Measurements from ENCODE around the gene TMEM178B.
"Not testable (repeated sequence)": the region's sequence is repeated elsewhere in the genome, so short reads cannot be mapped to it uniquely, and the experiment has no call there.

Gene TMEM178B

DNA sequence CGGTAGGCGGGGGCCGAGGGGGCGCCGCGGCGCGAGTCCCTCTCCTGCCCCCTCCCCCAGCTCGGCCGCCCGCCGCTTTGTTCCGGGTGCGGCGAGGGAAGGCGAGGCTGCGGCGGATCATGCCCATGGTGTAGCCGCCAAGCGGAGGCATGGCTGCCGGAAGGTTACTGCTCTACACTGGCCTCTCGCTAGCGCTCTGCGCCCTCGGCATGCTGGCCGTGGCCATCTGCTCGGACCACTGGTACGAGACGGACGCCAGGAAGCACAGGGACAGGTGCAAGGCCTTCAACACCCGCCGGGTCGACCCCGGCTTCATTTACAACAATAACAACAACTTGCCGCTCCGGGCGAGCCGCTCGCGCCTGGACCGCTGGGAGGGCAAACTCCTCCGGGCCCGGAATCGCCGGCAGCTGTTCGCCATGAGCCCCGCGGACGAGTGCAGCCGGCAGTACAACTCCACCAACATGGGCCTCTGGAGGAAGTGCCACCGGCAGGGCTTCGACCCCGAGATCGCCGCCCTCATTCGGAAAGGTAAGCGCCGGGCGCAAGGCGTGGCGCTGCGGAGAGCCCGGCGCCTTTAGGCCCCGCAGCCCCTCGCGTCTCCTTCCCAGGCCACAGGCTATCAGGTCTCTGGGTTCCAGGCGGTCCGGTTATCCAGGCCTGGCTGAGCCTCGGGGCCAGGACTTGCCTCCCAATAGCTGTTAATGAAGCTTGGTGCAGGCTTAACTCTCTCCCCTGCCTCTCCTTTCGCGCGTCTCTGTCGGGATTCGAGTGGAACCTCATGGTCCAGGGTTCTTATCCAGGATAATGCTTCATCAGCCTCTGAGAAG, 513 bp downstream of the TMEM178B start:
- no peak for DNase-seq (ENCODE audit: low read depth)

DNA sequence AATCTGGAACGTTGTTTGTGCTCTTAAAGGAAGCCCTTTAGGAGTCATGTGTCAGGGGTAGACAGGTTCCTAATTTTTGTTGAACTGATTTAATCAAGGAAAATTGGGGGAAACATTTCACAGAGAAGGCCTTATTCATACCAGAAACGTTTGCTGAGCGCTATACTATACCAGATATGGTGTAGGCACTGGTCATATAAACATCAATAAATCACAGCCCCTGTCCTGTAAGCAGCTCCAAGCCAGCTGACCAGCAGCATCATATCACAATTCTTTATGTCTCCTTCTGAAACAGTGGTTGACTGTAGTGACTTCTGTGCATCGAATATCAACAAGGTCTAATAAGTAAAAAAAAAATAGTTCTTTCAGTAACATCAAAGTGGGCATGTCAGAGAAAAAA, 1.1 kb downstream of the TMEM178B start:
- DNase-seq (ENCODE audit: low read depth): no peak

DNA sequence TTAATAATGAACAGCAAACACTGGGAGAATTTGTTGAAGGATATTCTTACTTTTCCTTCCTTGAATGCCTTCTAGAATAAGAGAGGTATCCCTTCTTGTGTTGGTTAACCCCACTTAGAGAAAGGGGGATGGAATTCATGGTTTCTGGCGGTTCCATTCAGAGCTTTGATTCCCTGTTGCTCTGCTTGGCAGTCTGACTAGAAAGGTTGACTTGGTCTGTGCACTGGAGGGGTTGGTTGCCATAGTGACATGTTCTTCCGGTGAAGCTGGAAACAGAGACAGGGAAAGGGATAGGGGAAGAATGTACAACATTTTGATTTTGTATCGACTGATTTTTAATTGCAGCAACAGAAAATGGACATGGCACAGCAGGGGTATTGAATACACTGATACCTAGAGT, 2.5 kb downstream of the TMEM178B start:
- DNase-seq (ENCODE audit: low read depth): no peak

DNA sequence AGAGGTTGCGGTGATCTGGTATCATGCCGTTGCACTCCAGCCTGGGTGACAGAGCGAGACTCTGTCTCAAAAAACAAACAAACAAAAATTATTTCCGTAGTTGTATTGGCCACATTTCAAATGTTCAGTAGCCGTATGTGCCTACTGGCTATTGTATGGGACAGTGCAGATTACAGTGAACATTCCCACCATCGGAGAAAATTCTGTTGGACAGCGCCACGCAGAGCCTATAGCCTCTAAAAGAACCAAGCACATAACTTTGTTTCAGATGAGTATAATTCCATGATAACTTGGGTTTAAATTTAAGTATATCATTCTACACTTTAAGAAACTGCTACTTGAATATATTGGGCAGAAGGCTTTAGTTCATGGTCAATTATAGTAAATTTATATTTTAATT, 5.4 kb downstream of the TMEM178B start:
- no peak for DNase-seq (ENCODE audit: low read depth)

DNA sequence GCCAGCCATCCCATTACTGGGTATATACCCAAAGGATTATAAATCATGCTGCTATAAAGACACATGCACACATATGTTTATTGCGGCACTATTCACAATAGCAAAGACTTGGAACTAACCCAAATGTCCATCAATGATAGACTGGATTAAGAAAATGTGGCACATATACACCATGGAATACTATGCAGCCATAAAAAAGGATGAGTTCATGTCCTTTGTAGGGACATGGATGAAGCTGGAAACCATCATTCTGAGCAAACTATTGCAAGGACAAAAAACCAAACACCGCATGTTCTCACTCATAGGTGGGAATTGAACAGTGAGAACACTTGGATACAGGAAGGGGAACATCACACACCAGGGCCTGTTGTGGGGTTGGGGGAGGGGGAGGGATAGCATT, 15.6 kb downstream of the TMEM178B start:
- not testable (repeated sequence) for DNase-seq (ENCODE audit: low read depth)

DNA sequence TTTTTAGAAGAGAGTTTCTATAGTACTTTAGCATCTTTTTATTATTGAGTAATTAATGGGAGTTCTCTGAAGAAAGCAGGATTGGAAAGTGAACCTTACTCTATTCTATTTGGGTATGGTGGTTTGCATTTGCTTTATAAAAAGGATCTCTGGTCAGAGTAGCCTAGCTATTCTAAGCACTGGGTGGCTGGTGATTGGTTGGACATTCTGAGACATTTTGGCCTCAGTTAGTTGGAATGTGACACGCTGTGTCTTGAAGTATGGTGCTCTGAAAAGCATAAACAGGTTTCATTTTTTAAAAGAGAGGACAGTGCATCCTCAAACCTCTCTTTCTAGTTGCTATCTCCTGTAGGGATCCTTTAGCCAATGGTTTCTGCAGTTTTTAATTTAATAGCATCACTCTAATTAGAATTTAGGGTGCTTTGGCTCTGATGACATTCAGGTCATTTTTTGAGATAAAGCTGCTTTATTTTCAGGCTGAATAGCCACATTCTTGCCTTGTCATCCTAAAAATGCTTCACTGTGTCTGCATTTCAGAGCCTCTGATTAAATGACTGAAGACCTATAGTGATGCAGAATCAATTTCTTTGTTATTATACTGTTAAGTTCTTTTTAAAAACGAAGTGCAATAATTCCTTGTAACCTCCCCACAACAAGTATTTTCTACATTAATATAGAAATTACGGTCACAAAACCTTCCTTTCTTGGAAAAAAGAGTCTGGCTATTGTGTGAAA, 20.6 kb downstream of the TMEM178B start:
- no peak for DNase-seq (ENCODE audit: low read depth)

DNA sequence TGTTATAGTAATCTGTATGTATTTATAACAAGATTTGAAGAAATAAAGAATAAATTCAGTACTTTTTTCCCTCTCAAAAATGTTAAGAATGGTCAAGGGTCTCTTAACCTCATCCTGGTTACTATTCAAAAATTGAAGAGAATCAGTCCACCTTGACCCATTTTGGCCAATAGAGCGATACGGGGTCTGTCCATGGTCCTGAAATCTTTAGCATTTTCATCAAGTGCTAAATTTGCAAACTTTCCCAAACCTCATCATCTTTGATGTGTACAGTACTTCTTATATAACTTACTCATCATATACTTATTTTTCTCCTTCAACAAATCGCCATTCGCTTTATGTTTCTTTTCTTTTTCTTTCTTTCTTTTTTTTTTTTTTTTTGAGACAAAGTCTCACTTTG, 23.6 kb downstream of the TMEM178B start:
- DNase-seq (ENCODE audit: low read depth): peak; percentile 19

DNA sequence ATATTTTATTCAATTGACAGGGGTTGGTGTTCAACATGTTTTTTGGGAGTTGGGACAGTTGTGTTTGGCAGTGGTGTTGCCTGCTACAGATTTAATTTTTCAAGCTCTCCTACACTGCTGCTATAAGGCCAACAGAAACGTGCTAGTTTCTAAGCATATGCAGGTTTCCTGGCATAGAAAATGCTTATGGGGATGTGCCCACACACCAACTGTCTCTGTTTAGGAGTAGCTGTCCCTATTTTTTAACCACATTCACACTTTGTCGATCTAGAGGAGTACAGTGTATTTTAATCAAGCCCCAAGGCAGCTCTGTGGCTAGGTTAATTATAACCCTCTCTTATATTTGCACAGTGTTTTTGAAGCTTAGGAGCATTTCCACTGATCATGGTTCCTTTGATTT, 28.6 kb downstream of the TMEM178B start:
- DNase-seq (ENCODE audit: low read depth): no peak

DNA sequence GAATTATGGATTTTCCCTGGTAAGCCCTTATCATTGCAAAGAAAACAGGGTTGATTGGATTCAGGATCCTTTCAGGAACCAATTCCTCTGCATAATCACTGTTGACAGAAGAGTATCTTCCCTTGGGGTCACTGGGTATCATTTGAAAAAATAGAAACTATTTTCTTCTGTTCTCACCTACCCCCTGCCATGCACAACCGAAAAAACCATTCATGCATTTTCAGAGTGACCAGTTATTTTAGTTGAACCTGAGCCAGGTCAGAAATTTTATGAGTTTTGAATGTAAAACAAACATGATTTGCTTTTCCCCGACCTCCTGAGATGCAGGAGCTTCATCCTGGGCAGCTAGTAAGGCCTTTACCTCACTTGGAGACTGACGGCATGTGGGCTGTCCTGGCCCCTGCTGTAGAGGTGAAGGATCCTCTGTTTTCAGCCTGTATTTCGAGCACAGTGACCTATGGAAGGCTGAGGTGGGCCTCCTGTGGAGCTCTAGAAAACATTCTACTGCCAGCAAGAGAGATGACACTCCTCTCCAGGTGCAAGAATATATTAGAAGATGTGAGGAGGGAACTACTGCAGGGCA, 30.1 kb downstream of the TMEM178B start:
- no peak for DNase-seq (ENCODE audit: low read depth)

DNA sequence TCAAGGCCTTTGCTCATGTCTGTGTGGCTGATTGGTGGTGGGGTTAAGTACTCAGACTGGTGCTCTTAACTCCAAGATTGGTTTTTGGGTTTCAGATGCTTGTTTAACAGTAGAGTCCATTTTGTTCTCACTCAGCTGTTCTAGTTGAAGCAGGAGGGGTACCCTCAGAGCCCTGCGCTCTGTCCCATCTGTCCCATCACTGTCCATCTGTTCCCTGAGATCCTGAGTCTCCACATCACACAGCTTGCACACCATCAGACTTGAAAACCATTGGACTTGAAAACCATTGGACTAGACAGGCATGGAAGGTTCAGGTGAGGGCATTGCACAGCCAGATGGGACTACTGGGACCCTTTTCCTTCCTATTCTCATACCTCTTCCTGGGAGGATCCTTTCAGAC, 39.3 kb downstream of the TMEM178B start:
- no peak for DNase-seq (ENCODE audit: low read depth)

DNA sequence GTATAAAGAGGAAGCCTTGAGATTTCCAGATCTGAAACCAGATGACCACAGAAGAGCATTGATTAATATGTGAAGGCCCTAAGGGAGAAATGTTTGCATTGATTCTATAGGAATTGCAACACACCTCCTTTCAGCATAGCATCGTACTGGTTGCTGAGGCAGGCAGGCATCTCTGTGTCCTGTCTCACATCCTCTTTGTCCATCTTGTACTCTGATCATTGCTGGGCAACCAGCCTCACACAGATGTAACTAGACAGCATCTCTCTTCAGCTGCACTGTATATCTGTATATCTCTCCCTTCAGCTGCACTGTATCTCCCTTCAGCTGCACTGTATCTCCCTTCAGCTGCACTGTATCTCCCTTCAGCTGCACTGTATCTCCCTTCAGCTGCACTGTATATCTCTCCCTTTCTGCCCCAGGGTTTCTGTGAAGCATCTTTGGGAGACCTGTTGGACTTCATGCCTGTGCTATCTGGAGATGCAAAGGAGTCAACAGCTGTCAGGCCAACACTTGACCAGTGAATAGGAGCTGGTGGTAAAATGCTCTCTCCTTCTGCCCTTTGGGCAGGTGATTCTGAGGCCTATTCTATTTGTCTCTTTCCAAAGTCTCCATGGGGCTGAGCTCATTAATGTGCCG, 40.3 kb downstream of the TMEM178B start:
- DNase-seq (ENCODE audit: low read depth): no peak

DNA sequence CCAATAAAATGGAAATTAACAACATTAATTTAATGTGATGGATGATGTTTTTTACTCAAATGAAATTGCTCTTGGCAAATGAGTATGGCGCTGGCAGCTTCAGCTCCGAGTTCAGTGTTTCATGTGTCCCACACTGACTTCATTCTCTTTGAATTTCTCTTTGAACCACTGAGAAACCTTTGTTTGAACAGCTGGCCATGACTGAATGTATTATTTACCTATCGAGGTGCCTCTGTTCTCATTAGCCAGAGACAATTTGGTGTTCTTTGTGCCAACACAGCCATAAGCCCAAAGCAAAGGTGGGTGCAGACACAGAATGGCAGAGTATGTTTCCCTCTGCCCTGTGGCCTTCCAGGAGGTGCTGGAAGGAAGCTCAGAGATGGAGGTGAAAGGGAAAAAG, 42.1 kb downstream of the TMEM178B start:
- no peak for DNase-seq (ENCODE audit: low read depth)

DNA sequence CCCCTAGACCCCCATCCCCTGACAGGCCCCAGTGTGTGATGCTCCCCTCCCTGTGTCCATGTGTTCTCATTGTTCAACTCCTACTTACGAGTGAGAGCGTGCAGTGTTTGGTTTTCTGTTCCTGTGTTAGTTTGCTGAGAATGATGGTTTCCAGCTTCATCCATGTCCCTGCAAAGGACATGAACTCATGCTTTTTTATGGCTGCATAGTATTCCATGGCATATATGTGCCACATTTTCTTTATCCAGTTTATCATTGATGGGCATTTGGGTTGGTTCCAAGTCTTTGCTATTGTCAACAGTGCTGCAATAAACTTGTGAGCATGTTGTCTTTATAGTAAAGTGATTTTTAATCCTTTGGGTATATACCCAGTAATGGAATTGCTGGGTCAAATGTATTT, 42.8 kb downstream of the TMEM178B start:
- DNase-seq (ENCODE audit: low read depth): not testable (repeated sequence)

DNA sequence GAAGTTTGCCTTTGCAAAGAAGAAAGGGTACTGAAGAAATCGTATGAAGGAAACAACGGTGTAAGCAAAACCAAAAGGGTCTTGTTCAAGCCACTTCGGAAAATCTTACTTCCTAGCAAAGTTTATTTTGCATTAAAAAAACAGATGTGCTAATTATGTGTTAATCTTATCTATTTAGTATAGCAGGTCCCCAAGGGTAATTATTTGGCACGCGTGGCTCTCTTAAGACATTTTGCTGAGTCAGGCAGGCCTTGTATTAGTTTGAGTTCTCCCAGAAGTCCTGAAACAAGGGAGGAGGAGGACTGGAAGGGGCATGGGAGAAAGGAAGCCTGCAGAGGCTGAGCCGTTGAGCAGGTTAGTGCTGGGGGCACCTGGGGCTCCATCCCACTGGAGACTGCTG, 44.9 kb downstream of the TMEM178B start:
- no peak for DNase-seq (ENCODE audit: low read depth)

DNA sequence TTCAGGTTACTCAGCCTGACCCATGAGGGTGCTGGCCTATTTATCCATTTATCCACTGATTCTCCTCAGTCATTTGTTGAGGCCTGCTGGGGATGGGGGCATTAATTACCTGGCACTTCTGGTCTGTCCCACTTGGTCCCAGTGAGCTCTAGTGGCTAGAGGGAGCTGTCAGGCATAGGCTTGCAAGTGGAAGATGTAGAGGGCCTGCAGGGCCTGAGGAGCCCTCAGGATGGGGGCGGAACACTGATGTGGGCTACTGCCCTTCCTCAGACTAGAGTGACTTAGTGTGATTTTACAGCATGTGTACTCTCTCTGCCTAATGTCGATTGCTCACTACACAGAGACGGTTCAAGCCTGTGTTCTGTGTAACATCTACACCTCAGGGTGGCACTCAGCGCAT, 45.3 kb downstream of the TMEM178B start:
- no peak for DNase-seq (ENCODE audit: low read depth)

DNA sequence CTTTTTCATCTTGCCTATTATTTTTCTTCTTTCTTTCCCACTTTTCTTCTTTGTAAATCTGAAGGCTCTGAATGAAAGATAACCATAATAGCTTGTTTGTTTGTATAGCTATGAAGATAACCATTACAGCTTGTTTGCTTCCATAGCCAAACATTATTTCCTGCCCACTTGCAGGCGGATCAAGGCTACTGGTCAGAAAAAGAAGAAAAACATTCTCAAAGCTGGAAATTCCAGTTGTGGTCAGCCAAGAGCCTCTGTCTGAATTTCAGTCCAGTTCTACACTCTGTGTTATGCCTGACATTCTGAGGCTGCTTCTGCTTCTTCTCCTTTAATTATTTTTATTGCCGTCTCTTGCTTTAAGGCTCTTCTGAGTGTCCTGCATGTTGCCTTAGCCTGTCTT, 48.9 kb downstream of the TMEM178B start:
- peak; percentile 9 for DNase-seq (ENCODE audit: low read depth)

DNA sequence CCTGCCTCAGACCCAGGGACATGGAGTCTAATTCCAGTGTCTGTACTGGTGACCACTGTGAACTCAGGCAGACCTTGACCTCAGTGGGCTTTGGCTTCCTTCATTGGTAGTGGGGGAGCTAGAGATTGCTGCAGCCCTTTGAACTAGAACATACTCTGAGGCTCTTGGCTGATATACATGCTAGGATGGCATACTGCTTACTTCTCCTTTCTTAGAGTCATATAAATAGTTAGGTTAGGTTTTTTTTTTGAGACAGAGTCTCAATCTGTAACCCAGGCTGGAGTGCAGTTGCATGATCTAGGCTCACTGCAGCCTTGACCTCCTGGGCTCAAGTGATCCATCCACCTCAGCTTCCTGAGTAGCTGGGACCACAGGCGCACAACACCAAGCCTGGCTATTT, 49.7 kb downstream of the TMEM178B start:
- no peak for DNase-seq (ENCODE audit: low read depth)

DNA sequence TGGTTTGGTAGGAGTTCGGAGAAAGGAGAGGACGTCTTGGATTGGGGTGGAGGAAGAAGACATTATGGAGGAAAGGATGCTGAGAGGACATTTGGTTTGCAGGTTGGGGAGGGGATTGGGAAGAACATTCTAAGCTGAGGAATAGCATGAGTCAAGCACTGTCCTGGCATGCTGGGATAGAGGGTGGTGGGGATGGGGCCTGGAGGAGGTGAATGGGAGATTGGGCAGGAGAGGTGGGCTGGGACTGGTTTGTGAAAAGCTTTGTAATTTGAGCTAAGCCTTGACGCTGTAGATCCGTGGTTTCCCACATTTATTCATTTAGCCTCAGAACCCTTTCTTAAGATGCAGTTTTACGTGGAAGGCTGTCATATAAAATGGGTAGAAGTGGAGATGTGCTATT, 52.2 kb downstream of the TMEM178B start:
- no peak for DNase-seq (ENCODE audit: low read depth)

DNA sequence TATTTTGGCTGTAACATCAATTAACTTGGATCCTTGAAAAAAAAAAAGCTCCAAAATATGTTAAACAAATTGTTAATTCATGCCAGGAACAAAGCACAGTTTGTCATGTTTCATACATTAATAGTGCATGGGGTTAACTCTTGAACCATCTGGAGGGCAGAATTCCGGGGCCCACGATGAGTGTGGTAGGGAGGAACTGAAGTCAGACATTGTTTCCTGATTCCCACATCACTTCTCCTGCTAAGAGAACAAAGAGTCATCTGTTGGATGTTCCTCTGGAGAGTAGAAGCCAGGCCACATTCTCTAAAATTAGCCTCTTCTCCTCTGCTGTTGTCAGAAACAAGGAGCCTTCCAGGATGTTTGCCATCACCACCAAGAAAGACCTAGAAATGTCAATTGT, 54.6 kb downstream of the TMEM178B start:
- DNase-seq (ENCODE audit: low read depth): no peak

DNA sequence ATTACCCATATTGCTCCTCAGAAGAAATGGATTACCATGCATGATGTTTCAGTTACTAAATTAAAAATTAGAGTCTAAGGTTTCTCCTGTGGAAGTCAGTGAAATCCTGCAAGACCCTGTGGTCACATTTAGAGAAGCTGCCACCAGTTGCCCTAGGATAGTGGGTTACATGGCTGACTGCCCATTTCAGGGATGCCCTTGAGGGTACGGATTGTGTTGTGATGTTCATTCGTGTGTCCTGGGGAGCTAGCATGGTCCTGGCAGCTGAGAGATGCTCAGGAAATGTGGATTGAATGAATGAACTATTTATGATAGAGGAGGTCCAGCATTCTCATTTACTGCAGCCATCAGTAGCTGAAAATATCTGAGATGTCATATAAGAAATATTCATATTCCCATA, 55.1 kb downstream of the TMEM178B start:
- no peak for DNase-seq (ENCODE audit: low read depth)

DNA sequence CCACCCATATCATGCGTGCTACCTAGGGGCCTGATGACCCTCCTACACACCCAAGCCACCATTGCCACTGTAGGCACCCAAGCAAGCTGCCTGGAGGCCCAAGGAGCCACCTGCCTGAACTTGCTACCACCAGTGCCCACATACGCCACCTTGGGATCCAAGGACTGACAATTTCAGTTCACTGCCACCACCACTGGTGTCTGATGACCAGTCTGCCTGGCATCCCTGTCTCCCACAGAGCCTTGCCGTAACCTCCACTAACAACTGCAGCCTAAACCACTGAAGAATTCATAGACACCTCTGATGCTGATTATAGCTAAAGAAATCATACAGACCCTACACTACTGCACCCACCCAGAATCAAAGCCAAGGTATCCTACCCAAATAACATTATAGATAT, 58.8 kb downstream of the TMEM178B start:
- no peak for DNase-seq (ENCODE audit: low read depth)

DNA sequence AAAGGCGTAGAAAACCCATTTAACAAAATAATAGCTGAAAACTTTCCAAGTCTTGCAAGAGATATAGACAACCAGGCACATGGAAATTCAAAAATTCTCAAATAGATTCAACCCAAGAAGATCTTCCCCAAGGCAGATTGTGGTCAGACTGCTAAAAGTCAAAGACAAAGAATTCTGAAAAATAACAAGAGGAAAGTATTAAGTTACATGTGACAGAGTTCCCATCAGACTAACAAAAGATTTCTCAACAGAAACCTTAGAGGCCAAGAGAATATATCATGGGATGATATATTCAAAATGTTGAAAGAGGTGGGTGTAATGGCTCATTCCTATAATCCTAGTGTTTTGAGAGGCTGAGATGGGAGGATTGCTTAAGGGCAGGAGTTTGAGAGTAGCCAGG, 59.8 kb downstream of the TMEM178B start:
- peak; percentile 55 for DNase-seq (ENCODE audit: low read depth)

DNA sequence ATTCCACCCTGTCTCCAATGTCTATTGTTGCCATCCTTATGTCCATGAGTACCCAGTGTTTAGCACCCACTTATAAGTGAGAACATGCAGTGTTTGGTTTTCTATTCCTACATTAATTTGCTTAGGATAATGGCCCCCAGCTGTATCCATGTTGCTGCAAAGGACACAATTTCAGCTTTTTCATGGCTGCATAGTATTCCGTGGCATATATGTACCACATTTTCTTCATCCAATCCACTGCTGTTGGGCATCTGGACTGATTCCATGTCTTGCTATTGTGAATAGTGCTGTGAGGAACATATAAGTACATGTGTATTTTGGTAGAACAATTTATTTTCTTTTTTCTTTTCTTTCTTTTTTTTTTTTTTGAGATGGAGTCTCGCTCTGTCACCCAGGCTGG, 68.2 kb downstream of the TMEM178B start:
- DNase-seq (ENCODE audit: low read depth): no peak

Data from EH (cell line).